Measurements from ENCODE around the gene SLC7A14.

GRCh38 chr3:170454509-170454908, 131.4 kb downstream of the SLC7A14 start:
- TF ChIP-seq POLR2A (IDR thresholded peaks at IDR 0.05; ENCODE audit: low read depth, low read length) (no peak), CTCF (IDR thresholded peaks at IDR 0.05; ENCODE audit: extremely low read depth in 1 of 2, insufficient read depth in 1 of 2, low read depth in 1 of 2, low read length in 2 of 2) (no peak), GATA2 (IDR thresholded peaks at IDR 0.05; ENCODE audit: insufficient read depth, insufficient read length, low read depth, low read length) (no peak), FOS (IDR thresholded peaks at IDR 0.05; ENCODE audit: borderline replicate concordance, insufficient read depth, low read length) (no peak)
